Measurements from ENCODE around the gene S100A7A.

The S100A7A gene

GRCh38 chr1:153429266-153430165 is 13.2 kb downstream of the S100A7A start:
- Histone ChIP-seq H3K4me1 (ENCODE audit: control insufficient read depth in 2 of 2, insufficient read depth in 1 of 2, low read depth in 1 of 2, low read length in 2 of 2) (no peaks in the 10 kb centered on the region), H4K91ac (ENCODE audit: low read depth, low read length, poor library complexity) (no peak overlapping the region), H3K4ac (ENCODE audit: low read length) (no peak overlapping the region), H2BK12ac (ENCODE audit: low read length) (no peak overlapping the region), H2BK15ac (ENCODE audit: low read length) (no peak overlapping the region), H3K23ac (ENCODE audit: low read depth, low read length, poor library complexity) (no peak overlapping the region), H3K9ac (ENCODE audit: low read depth, low read length, poor library complexity) (no peak overlapping the region), H3K9me3 (replicated peaks in 1 of 2; ENCODE audit: control insufficient read depth in 2 of 2, insufficient read depth in 1 of 2, low read depth in 1 of 2, low read length in 2 of 2) (no peaks in the 10 kb centered on the region), H3K4me3 (ENCODE audit: low read length in 2 of 2) (no peak overlapping the region), H3K18ac (ENCODE audit: low read length) (no peak overlapping the region), H2AK5ac (ENCODE audit: low read depth, low read length) (no peak overlapping the region), H3K27ac (replicated peaks; ENCODE audit: low read length) (no peak overlapping the region), H4K8ac (ENCODE audit: low read depth, low read length) (no peak overlapping the region), H3K79me1 (ENCODE audit: low read depth, low read length) (no peaks in the 10 kb centered on the region), H2BK120ac (ENCODE audit: low read depth, low read length) (no peak overlapping the region), H3K4me2 (ENCODE audit: insufficient read depth, low read length, poor library complexity, severe bottlenecking) (no peak overlapping the region), H2AFZ (ENCODE audit: low read length) (no peak overlapping the region), H3K36me3 (replicated peaks in 1 of 2; ENCODE audit: control insufficient read depth in 2 of 2, insufficient read depth in 2 of 2, low read length in 2 of 2) (no peaks in the 10 kb centered on the region), H3K27me3 (ENCODE audit: control insufficient read depth in 3 of 3, insufficient read depth in 3 of 3, low read depth in 1 of 3, low read length in 3 of 3) (peaks cover 0 to 3% (median 0%) of the 10 kb centered on the region in 3 experiments), H2BK5ac (ENCODE audit: low read length) (no peak overlapping the region), H3K14ac (ENCODE audit: low read length) (no peak overlapping the region)
- no CpG with 5 or more reads among the region's 7 CpGs for WGBS, 2 donors (ENCODE audit: extremely low coverage in 2 of 2, insufficient read length in 2 of 2, insufficient replicate concordance in 1 of 2)
- no peak for DNase-seq (ENCODE audit: low spot score)

GRCh38 chr1:153430166-153430553 is 13.8 kb downstream of the S100A7A start:
- no peak overlapping the region for H2AK5ac ChIP-seq (ENCODE audit: low read depth, low read length)
- no peak overlapping the region for H4K8ac ChIP-seq (ENCODE audit: low read depth, low read length)
- no peak overlapping the region for H3K4me3 ChIP-seq (ENCODE audit: low read length in 2 of 2)
- no peak overlapping the region for H4K91ac ChIP-seq (ENCODE audit: low read depth, low read length, poor library complexity)
- H3K14ac ChIP-seq (ENCODE audit: low read length), result no peak overlapping the region
- H3K4ac ChIP-seq (ENCODE audit: low read length), result no peak overlapping the region
- no peak overlapping the region for H2AFZ ChIP-seq (ENCODE audit: low read length)
- DNase-seq (ENCODE audit: low spot score), result no peak
- H2BK12ac ChIP-seq (ENCODE audit: low read length), result no peak overlapping the region
- no peaks in the 10 kb centered on the region for H3K4me1 ChIP-seq (ENCODE audit: control insufficient read depth in 2 of 2, insufficient read depth in 1 of 2, low read depth in 1 of 2, low read length in 2 of 2)
- no peak overlapping the region for H3K4me2 ChIP-seq (ENCODE audit: insufficient read depth, low read length, poor library complexity, severe bottlenecking)
- no peaks in the 10 kb centered on the region for H3K9me3 ChIP-seq (replicated peaks in 1 of 2; ENCODE audit: control insufficient read depth in 2 of 2, insufficient read depth in 1 of 2, low read depth in 1 of 2, low read length in 2 of 2)
- no CpG with 5 or more reads among the region's 2 CpGs for WGBS, 2 donors (ENCODE audit: extremely low coverage in 2 of 2, insufficient read length in 2 of 2, insufficient replicate concordance in 1 of 2)
- H2BK15ac ChIP-seq (ENCODE audit: low read length), result no peak overlapping the region
- H2BK120ac ChIP-seq (ENCODE audit: low read depth, low read length), result no peak overlapping the region
- peaks cover 0 to 7% (median 0%) of the 10 kb centered on the region in 3 experiments for H3K27me3 ChIP-seq (ENCODE audit: control insufficient read depth in 3 of 3, insufficient read depth in 3 of 3, low read depth in 1 of 3, low read length in 3 of 3)
- H3K27ac ChIP-seq (replicated peaks; ENCODE audit: low read length), result no peak overlapping the region
- no peak overlapping the region for H3K18ac ChIP-seq (ENCODE audit: low read length)
- H3K79me1 ChIP-seq (ENCODE audit: low read depth, low read length), result no peaks in the 10 kb centered on the region
- no peak overlapping the region for H3K9ac ChIP-seq (ENCODE audit: low read depth, low read length, poor library complexity)
- H2BK5ac ChIP-seq (ENCODE audit: low read length), result no peak overlapping the region
- H3K36me3 ChIP-seq (replicated peaks in 1 of 2; ENCODE audit: control insufficient read depth in 2 of 2, insufficient read depth in 2 of 2, low read length in 2 of 2), result no peaks in the 10 kb centered on the region
- H3K23ac ChIP-seq (ENCODE audit: low read depth, low read length, poor library complexity), result no peak overlapping the region

- no peak overlapping the region for H2BK12ac ChIP-seq (ENCODE audit: low read length)
- peaks cover 0 to 7% (median 0%) of the 10 kb centered on the region in 3 experiments for H3K27me3 ChIP-seq (ENCODE audit: control insufficient read depth in 3 of 3, insufficient read depth in 3 of 3, low read depth in 1 of 3, low read length in 3 of 3)
- no peaks in the 10 kb centered on the region for H3K79me1 ChIP-seq (ENCODE audit: low read depth, low read length)
- peak overlapping the region; percentile 27 for H3K23ac ChIP-seq (ENCODE audit: low read depth, low read length, poor library complexity)
- no peak overlapping the region for H2BK120ac ChIP-seq (ENCODE audit: low read depth, low read length)
- peak overlapping the region; percentile 83 for H4K8ac ChIP-seq (ENCODE audit: low read depth, low read length)
- H3K36me3 ChIP-seq (replicated peaks in 1 of 2; ENCODE audit: control insufficient read depth in 2 of 2, insufficient read depth in 2 of 2, low read length in 2 of 2), result no peaks in the 10 kb centered on the region
- WGBS, 2 donors (ENCODE audit: extremely low coverage in 2 of 2, insufficient read length in 2 of 2, insufficient replicate concordance in 1 of 2), result no CpG with 5 or more reads among the region's 3 CpGs
- no peak overlapping the region for H4K91ac ChIP-seq (ENCODE audit: low read depth, low read length, poor library complexity)
- no peak overlapping the region for H3K14ac ChIP-seq (ENCODE audit: low read length)
- H2BK15ac ChIP-seq (ENCODE audit: low read length), result no peak overlapping the region
- no peak overlapping the region for H3K27ac ChIP-seq (replicated peaks; ENCODE audit: low read length)
- H3K9ac ChIP-seq (ENCODE audit: low read depth, low read length, poor library complexity), result no peak overlapping the region
- no peak overlapping the region for H2BK5ac ChIP-seq (ENCODE audit: low read length)
- no peak overlapping the region for H2AK5ac ChIP-seq (ENCODE audit: low read depth, low read length)
- H3K9me3 ChIP-seq (replicated peaks in 1 of 2; ENCODE audit: control insufficient read depth in 2 of 2, insufficient read depth in 1 of 2, low read depth in 1 of 2, low read length in 2 of 2), result no peaks in the 10 kb centered on the region
- H3K18ac ChIP-seq (ENCODE audit: low read length), result no peak overlapping the region
- H3K4me1 ChIP-seq (ENCODE audit: control insufficient read depth in 2 of 2, insufficient read depth in 1 of 2, low read depth in 1 of 2, low read length in 2 of 2), result no peaks in the 10 kb centered on the region
- DNase-seq (ENCODE audit: low spot score), result no peak
- no peak overlapping the region for H3K4ac ChIP-seq (ENCODE audit: low read length)
- no peak overlapping the region for H3K4me3 ChIP-seq (ENCODE audit: low read length in 2 of 2)
- H3K4me2 ChIP-seq (ENCODE audit: insufficient read depth, low read length, poor library complexity, severe bottlenecking), result no peak overlapping the region
- no peak overlapping the region for H2AFZ ChIP-seq (ENCODE audit: low read length)
Observed at GRCh38 chr1:153430561-153430960, 14.2 kb downstream of the S100A7A start.

GRCh38 chr1:153431002-153431401 is 14.7 kb downstream of the S100A7A start:
- no peak overlapping the region for H3K4me2 ChIP-seq (ENCODE audit: insufficient read depth, low read length, poor library complexity, severe bottlenecking)
- H3K4me3 ChIP-seq (ENCODE audit: low read length in 2 of 2), result peak overlapping the region in 1 of 2 donors; percentile 23
- H3K27ac ChIP-seq (replicated peaks; ENCODE audit: low read length), result no peak overlapping the region
- no peak overlapping the region for H2AK5ac ChIP-seq (ENCODE audit: low read depth, low read length)
- no peak overlapping the region for H2AFZ ChIP-seq (ENCODE audit: low read length)
- no peaks in the 10 kb centered on the region for H3K4me1 ChIP-seq (ENCODE audit: control insufficient read depth in 2 of 2, insufficient read depth in 1 of 2, low read depth in 1 of 2, low read length in 2 of 2)
- no peak for DNase-seq (ENCODE audit: low spot score)
- H3K23ac ChIP-seq (ENCODE audit: low read depth, low read length, poor library complexity), result peak overlapping the region; percentile 27
- H2BK12ac ChIP-seq (ENCODE audit: low read length), result no peak overlapping the region
- H3K36me3 ChIP-seq (replicated peaks in 1 of 2; ENCODE audit: control insufficient read depth in 2 of 2, insufficient read depth in 2 of 2, low read length in 2 of 2), result no peaks in the 10 kb centered on the region
- no peak overlapping the region for H2BK120ac ChIP-seq (ENCODE audit: low read depth, low read length)
- no peak overlapping the region for H3K4ac ChIP-seq (ENCODE audit: low read length)
- no peak overlapping the region for H2BK5ac ChIP-seq (ENCODE audit: low read length)
- no peak overlapping the region for H2BK15ac ChIP-seq (ENCODE audit: low read length)
- no peaks in the 10 kb centered on the region for H3K79me1 ChIP-seq (ENCODE audit: low read depth, low read length)
- no peaks in the 10 kb centered on the region for H3K9me3 ChIP-seq (replicated peaks in 1 of 2; ENCODE audit: control insufficient read depth in 2 of 2, insufficient read depth in 1 of 2, low read depth in 1 of 2, low read length in 2 of 2)
- H4K91ac ChIP-seq (ENCODE audit: low read depth, low read length, poor library complexity), result no peak overlapping the region
- no CpG with 5 or more reads among the region's 17 CpGs for WGBS, 2 donors (ENCODE audit: extremely low coverage in 2 of 2, insufficient read length in 2 of 2, insufficient replicate concordance in 1 of 2)
- peak overlapping the region; percentile 83 for H4K8ac ChIP-seq (ENCODE audit: low read depth, low read length)
- no peak overlapping the region for H3K18ac ChIP-seq (ENCODE audit: low read length)
- peaks cover 0 to 7% (median 0%) of the 10 kb centered on the region in 3 experiments for H3K27me3 ChIP-seq (ENCODE audit: control insufficient read depth in 3 of 3, insufficient read depth in 3 of 3, low read depth in 1 of 3, low read length in 3 of 3)
- peak overlapping the region; percentile 53 for H3K9ac ChIP-seq (ENCODE audit: low read depth, low read length, poor library complexity)
- H3K14ac ChIP-seq (ENCODE audit: low read length), result peak overlapping the region; percentile 67
